K562 (cell line): Measurements from ENCODE around the gene TTLL11. TPM values are rescaled to one million over a fixed set of nuclear protein-coding genes. Genes with fewer than 3 reads are reported as not detected.

Experiments used
- ATAC-seq: fragments of 200-7000 bp; cut with Tn5 transposase; 3 replicates; pipeline ENCODE4 v1.9.1; 2020; ENCODE audit warnings: moderate library complexity
- BruUV-seq: library from RNA; stranded (reverse); fragments of 400-500 nt; replicated peaks from 2 replicates; lab custom pipeline; 2021; lab: Mats Ljungman, UMichigan
- CTCF ChIA-PET: fragments of 300-600 bp; formaldehyde crosslinking; extraction: SDS; loops from one replicate; lab custom pipeline; 2021; ENCODE audit warnings: low intra/inter-chr PET ratio; lab: Yijun Ruan, JAX
- POLR2A ChIA-PET: fragments of 300-600, 350-650 bp; sonication (Branson Sonifier 250); formaldehyde crosslinking; extraction: SDS; loops from one replicate; lab custom pipeline; 2021; ENCODE audit warnings: antibody characterized with exemption, inconsistent platforms; lab: Yijun Ruan, JAX
- DNase-seq, 4 experiments: peaks; one replicate each; pipeline versions ENCODE4 v3.0.0 to v3.0.0-alpha.2; 2011 to 2018; ENCODE audit warnings: low spot score in 3 of 4, mixed read lengths in 3 of 4; ENCODE audit errors: extremely low read depth in 1 of 4
- FAIRE-seq: peaks from 2 replicates; lab custom pipeline; 2011; peaks lifted over from hg19 to GRCh38; lab: Jason Lieb, UNC
- H2AFZ ChIP-seq: 2 replicates; pipeline ENCODE4 v1.6.0; 2011; ENCODE audit warnings: low read depth, low read length, control low read depth, inconsistent platforms
- H3K27ac ChIP-seq: fragments of 200-600 bp; 3 replicates; pipeline ENCODE4 v1.8.0; 2011; ENCODE audit warnings: low read depth, mild to moderate bottlenecking, control low read depth, inconsistent platforms, low read length, moderate library complexity, mixed read lengths; ENCODE audit errors: extremely low read depth
- H3K27me3 ChIP-seq, 2 experiments: fragments of 300-600 bp in 1 of 2; 2 replicates in 1 of 2; 3 replicates in 1 of 2; pipeline versions ENCODE4 v1.6.0 to v1.8.0; 2011; ENCODE audit warnings: inconsistent platforms in 2 of 2, low read length in 2 of 2, mild to moderate bottlenecking in 1 of 2, mixed read lengths in 1 of 2, moderate library complexity in 1 of 2; ENCODE audit not compliant: control insufficient read depth in 2 of 2, insufficient read depth in 2 of 2
- H3K36me3 ChIP-seq: fragments of 300-600 bp; 3 replicates; pipeline ENCODE4 v1.8.0; 2011; ENCODE audit warnings: mild to moderate bottlenecking, low read length, inconsistent platforms; ENCODE audit not compliant: control insufficient read depth, insufficient read depth
- H3K4me1 ChIP-seq, 2 experiments: fragments of 200-600 bp in 1 of 2; replicated peaks in 1 of 2; 2 replicates in 1 of 2; 3 replicates in 1 of 2; pipeline versions ENCODE4 v1.5.1 to v1.8.0; 2011; ENCODE audit warnings: inconsistent platforms in 2 of 2, low read length in 2 of 2, mild to moderate bottlenecking in 1 of 2, mixed read lengths in 1 of 2, moderate library complexity in 1 of 2; ENCODE audit not compliant: control insufficient read depth in 2 of 2, insufficient read depth in 2 of 2
- H3K4me2 ChIP-seq: 2 replicates; pipeline ENCODE4 v1.6.1; 2011; ENCODE audit warnings: low read length, control low read depth, inconsistent platforms, mixed read lengths; ENCODE audit not compliant: insufficient read depth
- H3K4me3 ChIP-seq: fragments of 200-600 bp; sonication (generic), shearing (Covaris generic); 2 replicates; pipeline ENCODE4 v1.5.1; 2016; ENCODE audit warnings: control low read depth, inconsistent platforms
- H3K79me2 ChIP-seq: fragments of 200-600 bp; 3 replicates; pipeline ENCODE4 v1.8.0; 2011; ENCODE audit warnings: low read length, inconsistent platforms; ENCODE audit not compliant: control insufficient read depth, insufficient read depth
- H3K9ac ChIP-seq, 2 experiments: 2 replicates each; pipeline versions ENCODE4 v1.6.0 to v1.6.1; 2011; ENCODE audit warnings: low read depth in 2 of 2, low read length in 2 of 2, control low read depth in 1 of 2, inconsistent platforms in 1 of 2, mild to moderate bottlenecking in 1 of 2, mixed read lengths in 1 of 2; ENCODE audit not compliant: insufficient read depth in 1 of 2
- H3K9me1 ChIP-seq: one replicate; pipeline ENCODE4 v1.6.0; 2011; ENCODE audit warnings: inconsistent platforms, mild to moderate bottlenecking, low read length, moderate library complexity; ENCODE audit not compliant: control insufficient read depth, insufficient read depth
- H3K9me3 ChIP-seq: replicated peaks from 2 replicates; pipeline ENCODE4 v1.5.1; 2011; ENCODE audit warnings: low read depth, low read length, inconsistent platforms; ENCODE audit not compliant: control insufficient read depth, insufficient read depth
- H4K20me1 ChIP-seq: replicated peaks from 2 replicates; pipeline ENCODE4 v1.6.1; 2011; ENCODE audit warnings: low read length, inconsistent platforms, mixed read lengths; ENCODE audit not compliant: control insufficient read depth, insufficient read depth
- EGR1 ChIP-seq: fragments of 450-650 bp; conservative IDR thresholded peaks from 2 replicates; pipeline ENCODE4 v1.6.1; 2017; ENCODE audit warnings: mild to moderate bottlenecking
- EP300 ChIP-seq: IDR thresholded peaks from 2 replicates; pipeline ENCODE4 v1.6.1; 2012; ENCODE audit warnings: low read length, improper control_type of control experiment
- FOXP1 ChIP-seq: sonication (generic); formaldehyde crosslinking; IDR thresholded peaks from 2 replicates; pipeline ENCODE4 v1.8.0; 2022; ENCODE audit warnings: mild to moderate bottlenecking, missing genetic modification reagents
- GATAD2B ChIP-seq: fragments of 450-650 bp; IDR thresholded peaks from 2 replicates; pipeline ENCODE4 v1.6.1; 2017; ENCODE audit warnings: mild to moderate bottlenecking, borderline replicate concordance
- HDAC2 ChIP-seq: fragments of 450-650 bp; IDR thresholded peaks from 2 replicates; pipeline ENCODE4 v1.6.1; 2016; ENCODE audit warnings: mild to moderate bottlenecking
- IFI16 ChIP-seq: fragments of 250-450 bp; sonication (Bioruptor Pico); IDR thresholded peaks from 2 replicates; pipeline ENCODE4 v2.1.2; 2022; ENCODE audit warnings: mild to moderate bottlenecking, inconsistent platforms
- PHF8 ChIP-seq: fragments of 200-600 bp; sonication (generic); IDR thresholded peaks from 2 replicates; pipeline ENCODE4 v1.6.1; 2012; ENCODE audit warnings: mixed run types, mild to moderate bottlenecking, inconsistent platforms, low read length, moderate library complexity, borderline replicate concordance
- POLR2A ChIP-seq: fragments of 450-650 bp; conservative IDR thresholded peaks from 2 replicates; pipeline ENCODE4 v1.6.1; 2016
- RFX5 ChIP-seq: IDR thresholded peaks from 2 replicates; pipeline ENCODE4 v1.6.1; 2011; ENCODE audit warnings: low read depth, mild to moderate bottlenecking, improper control_type of control experiment, low read length
- SAFB2 ChIP-seq: fragments of 200-400 bp; formaldehyde crosslinking; IDR thresholded peaks from 2 replicates; pipeline ENCODE4 v1.6.1; 2018; ENCODE audit warnings: borderline replicate concordance, low read length, low read depth, moderate library complexity; ENCODE audit not compliant: severe bottlenecking
- ZNF561 ChIP-seq: fragments of 450-650 bp; formaldehyde crosslinking; conservative IDR thresholded peaks from 2 replicates; pipeline ENCODE4 v1.4.0; 2020; ENCODE audit warnings: mild to moderate bottlenecking, moderate library complexity
- WGBS: fragments of 100-300 bp; shearing (Covaris generic); methylation state at CpG from one replicate; pipeline ENCODE4 v1.1.6; 2016; ENCODE audit warnings: low coverage, mixed read lengths; ENCODE audit not compliant: insufficient coverage; ENCODE audit errors: missing lambda C conversion rate; 5-methylcytosine and 5-hydroxymethylcytosine counted together
- in situ Hi-C: fragments of 300-500 bp; cut with MboI; formaldehyde crosslinking; loops from 4 replicates; pipeline ENCODE4 v1.15.0; 2018; ENCODE audit warnings: inconsistent platforms, mixed read lengths
- intact Hi-C: fragments of 100-400 bp; cut with micrococcal nuclease; formaldehyde crosslinking; loops from 2 replicates; pipeline ENCODE4 v1.14.2; 2022
- polyA plus RNA-seq, 8 experiments: library from polyadenylated mRNA; depleted of rRNA in 4 of 8; stranded (reverse) in 5 of 8; unstranded in 3 of 8; fragments of >200 nt; fragmentation: Nextera tagmentation in 2 of 8; fragmentation: Illumina TruSeq in 1 of 8; extraction: Ambion mirVana in 2 of 8; extraction: Trizol in 1 of 8; gene quantifications; 2 replicates each; pipeline versions ENCODE4 v1.2.1 to v1.2.3, GENCODE V29; 2011 to 2014; ENCODE audit warnings: inconsistent platforms in 1 of 8, missing spikeins in 1 of 8
- total RNA-seq, 7 experiments: library from RNA; depleted of rRNA in 6 of 7; stranded (reverse); fragments of >200 nt in 6 of 7; fragmentation: Illumina TruSeq in 2 of 7; extraction: Trizol in 2 of 7; gene quantifications; 2 replicates each; pipeline versions ENCODE4 v1.2.1 to v1.2.3, GENCODE V29; 2011 to 2021; ENCODE audit warnings: low replicate concordance in 1 of 7
- TF ChIP-seq, protein P1 (sequence below): fragments of 450-650 bp; IDR thresholded peaks from 2 replicates; pipeline ENCODE4 v1.6.1; 2016; ENCODE audit warnings: mild to moderate bottlenecking
- TF ChIP-seq, protein P2 (sequence below): sonication (generic); formaldehyde crosslinking; IDR thresholded peaks from 2 replicates; pipeline ENCODE4 v1.8.1; 2023; ENCODE audit warnings: mild to moderate bottlenecking, missing genetic modification reagents
- TF ChIP-seq, protein P3 (sequence below): fragments of 250-450 bp; sonication (Bioruptor Pico); IDR thresholded peaks from 2 replicates; pipeline ENCODE4 v1.8.0; 2021; ENCODE audit warnings: mild to moderate bottlenecking, moderate library complexity

TTLL11 gene
- total and polyA plus RNA-seq, 9 of the 15 experiments (the other 6 are each of a cell fraction or from before 2014, with no cell fraction given): 0.83 to 4.4 (median 2.7) TPM

DNA sequence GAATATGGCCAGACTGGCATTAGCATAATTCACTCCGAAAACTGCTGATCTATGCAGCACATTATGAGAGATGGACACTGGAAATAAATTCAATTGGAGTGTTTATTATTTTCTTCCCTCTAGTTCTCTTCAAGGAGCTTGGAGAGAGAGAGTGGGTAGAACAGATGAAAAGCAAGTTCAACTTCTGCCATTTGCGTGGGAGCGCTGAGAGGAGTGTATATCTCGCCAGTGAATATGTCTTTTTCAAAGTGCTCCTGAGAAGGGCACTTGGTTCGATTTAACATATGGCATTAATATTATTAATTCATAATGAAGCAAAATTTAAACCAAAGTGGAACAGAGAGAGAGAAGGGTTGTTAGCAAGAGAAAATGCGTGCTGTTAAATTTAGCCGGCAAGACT lies 227.2 kb downstream of the TTLL11 start (continued):
- TF ChIP-seq GATAD2B (no peak), HDAC2 (no peak), ZNF561 (CRISPR knock-in tag) (no peak)
- TF ChIP-seq, all 486 proteins: peak for 0

DNA sequence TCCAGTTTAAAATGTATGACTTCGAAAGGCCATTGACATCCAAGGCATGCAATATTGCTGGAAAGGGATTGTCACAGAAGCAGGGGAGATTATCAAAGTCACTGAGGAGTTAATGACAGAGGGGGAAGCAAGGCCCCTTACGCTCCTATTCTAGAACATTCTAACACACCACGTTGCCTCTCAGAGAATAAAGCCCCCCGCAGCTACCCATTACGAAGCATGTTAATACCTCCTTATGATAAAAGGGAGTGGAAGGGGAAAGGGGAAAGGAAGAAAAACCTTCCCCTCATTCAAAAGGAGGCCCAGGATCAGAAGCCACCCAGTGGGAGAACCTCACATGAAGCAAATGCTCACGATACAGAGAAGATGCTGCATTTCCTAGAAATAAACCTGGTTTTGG lies 228.0 kb downstream of the TTLL11 start:
- DNase-seq (no peak), FAIRE-seq (no peak), ATAC-seq (no peak)
- Histone ChIP-seq H3K4me2 (no peak overlapping the region), H3K9me3 (no peaks in the 10 kb centered on the region), H4K20me1 (peaks cover 4% of the 10 kb centered on the region; the same call in 1 of the 2 replicates), H3K27me3 (peaks cover 7 to 15% of the 10 kb centered on the region in 2 experiments), H3K36me3 (no peaks in the 10 kb centered on the region), H3K27ac (no peak overlapping the region), H3K4me1 (no peaks in the 10 kb centered on the region), H3K9me1 (no peaks in the 10 kb centered on the region), H3K79me2 (no peaks in the 10 kb centered on the region), H3K4me3 (no peak overlapping the region), H3K9ac (no peak overlapping the region), H2AFZ (no peak overlapping the region)
- 0% methylated on average over 6 of the region's 6 CpGs for whole genome bisulfite sequencing
- in situ Hi-C loops (no loop called here), intact Hi-C loops (no loop called here)
- CTCF ChIA-PET: interaction anchor here (0.6 kb wide), 1 partner anchor 42 kb away, joined by 3 read pairs; no protein-coding TSS in a partner anchor
- POLR2A ChIA-PET: interaction anchor here (1.3 kb wide), 1 partner anchor 11 kb away, joined by 5 read pairs; no protein-coding TSS in a partner anchor
- no TSS peak for BruUV-seq
- TF ChIP-seq EP300: no peak
- no peak for TF ChIP-seq EGR1
- TF ChIP-seq, protein P1, sequence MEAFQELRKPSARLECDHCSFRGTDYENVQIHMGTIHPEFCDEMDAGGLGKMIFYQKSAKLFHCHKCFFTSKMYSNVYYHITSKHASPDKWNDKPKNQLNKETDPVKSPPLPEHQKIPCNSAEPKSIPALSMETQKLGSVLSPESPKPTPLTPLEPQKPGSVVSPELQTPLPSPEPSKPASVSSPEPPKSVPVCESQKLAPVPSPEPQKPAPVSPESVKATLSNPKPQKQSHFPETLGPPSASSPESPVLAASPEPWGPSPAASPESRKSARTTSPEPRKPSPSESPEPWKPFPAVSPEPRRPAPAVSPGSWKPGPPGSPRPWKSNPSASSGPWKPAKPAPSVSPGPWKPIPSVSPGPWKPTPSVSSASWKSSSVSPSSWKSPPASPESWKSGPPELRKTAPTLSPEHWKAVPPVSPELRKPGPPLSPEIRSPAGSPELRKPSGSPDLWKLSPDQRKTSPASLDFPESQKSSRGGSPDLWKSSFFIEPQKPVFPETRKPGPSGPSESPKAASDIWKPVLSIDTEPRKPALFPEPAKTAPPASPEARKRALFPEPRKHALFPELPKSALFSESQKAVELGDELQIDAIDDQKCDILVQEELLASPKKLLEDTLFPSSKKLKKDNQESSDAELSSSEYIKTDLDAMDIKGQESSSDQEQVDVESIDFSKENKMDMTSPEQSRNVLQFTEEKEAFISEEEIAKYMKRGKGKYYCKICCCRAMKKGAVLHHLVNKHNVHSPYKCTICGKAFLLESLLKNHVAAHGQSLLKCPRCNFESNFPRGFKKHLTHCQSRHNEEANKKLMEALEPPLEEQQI: no peak
- TF ChIP-seq PHF8: no peak
- no peak for TF ChIP-seq RFX5
- TF ChIP-seq, protein P2, sequence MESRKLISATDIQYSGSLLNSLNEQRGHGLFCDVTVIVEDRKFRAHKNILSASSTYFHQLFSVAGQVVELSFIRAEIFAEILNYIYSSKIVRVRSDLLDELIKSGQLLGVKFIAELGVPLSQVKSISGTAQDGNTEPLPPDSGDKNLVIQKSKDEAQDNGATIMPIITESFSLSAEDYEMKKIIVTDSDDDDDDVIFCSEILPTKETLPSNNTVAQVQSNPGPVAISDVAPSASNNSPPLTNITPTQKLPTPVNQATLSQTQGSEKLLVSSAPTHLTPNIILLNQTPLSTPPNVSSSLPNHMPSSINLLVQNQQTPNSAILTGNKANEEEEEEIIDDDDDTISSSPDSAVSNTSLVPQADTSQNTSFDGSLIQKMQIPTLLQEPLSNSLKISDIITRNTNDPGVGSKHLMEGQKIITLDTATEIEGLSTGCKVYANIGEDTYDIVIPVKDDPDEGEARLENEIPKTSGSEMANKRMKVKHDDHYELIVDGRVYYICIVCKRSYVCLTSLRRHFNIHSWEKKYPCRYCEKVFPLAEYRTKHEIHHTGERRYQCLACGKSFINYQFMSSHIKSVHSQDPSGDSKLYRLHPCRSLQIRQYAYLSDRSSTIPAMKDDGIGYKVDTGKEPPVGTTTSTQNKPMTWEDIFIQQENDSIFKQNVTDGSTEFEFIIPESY (CRISPR knock-in tag): no peak
- no peak for TF ChIP-seq POLR2A
- no peak for TF ChIP-seq FOXP1 (CRISPR knock-in tag)
- TF ChIP-seq, protein P3, sequence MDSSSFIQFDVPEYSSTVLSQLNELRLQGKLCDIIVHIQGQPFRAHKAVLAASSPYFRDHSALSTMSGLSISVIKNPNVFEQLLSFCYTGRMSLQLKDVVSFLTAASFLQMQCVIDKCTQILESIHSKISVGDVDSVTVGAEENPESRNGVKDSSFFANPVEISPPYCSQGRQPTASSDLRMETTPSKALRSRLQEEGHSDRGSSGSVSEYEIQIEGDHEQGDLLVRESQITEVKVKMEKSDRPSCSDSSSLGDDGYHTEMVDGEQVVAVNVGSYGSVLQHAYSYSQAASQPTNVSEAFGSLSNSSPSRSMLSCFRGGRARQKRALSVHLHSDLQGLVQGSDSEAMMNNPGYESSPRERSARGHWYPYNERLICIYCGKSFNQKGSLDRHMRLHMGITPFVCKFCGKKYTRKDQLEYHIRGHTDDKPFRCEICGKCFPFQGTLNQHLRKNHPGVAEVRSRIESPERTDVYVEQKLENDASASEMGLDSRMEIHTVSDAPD: no peak
- TF ChIP-seq SAFB2: no peak
- no peak for TF ChIP-seq IFI16
